Mammary epithelial cell (primary cell): ENCODE data around the gene PPP1R16B.

Experiments used
- EZH2 ChIP-seq: IDR thresholded peaks from 2 replicates; pipeline ENCODE4 v1.6.1; 2012; ENCODE audit warnings: low read length, inconsistent platforms, borderline replicate concordance
- TF ChIP-seq, protein P1 (sequence below), 2 donors: IDR thresholded peaks in 1 of 2; conservative IDR thresholded peaks in 1 of 2; 2 replicates each; pipeline ENCODE4 v1.5.1; 2011 to 2012; ENCODE audit warnings: inconsistent platforms in 2 of 2, low read length in 2 of 2, mild to moderate bottlenecking in 2 of 2, control low read depth in 1 of 2, low read depth in 1 of 2; ENCODE audit not compliant: insufficient read depth in 1 of 2; ENCODE audit errors: extremely low read depth in 1 of 2

DNA sequence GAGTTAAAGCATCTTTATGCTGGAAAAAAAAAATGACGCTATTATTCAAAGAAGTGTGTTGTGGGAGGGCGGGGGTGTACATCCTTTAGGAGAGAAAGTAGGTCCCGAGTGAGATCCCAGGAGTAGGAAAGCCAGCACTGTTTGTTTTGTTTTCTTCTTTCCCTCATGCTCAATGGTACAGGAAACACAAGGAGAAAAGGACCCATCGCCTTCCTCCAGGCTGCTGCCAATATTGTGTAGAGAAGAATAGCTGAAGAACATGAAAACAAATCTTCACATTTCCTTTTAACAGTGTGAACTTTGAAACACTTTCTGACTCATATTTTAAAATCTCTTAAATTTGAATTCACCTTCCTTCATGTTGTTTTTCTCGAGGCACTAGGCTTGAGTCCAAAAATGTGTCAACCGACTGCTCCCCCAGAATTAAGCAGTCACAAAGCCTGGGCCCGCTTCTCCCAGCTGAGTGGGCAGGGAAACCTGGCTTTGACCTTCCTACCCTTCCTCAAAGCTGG is 22.3 kb downstream of the PPP1R16B start:
- TF ChIP-seq, protein P1, sequence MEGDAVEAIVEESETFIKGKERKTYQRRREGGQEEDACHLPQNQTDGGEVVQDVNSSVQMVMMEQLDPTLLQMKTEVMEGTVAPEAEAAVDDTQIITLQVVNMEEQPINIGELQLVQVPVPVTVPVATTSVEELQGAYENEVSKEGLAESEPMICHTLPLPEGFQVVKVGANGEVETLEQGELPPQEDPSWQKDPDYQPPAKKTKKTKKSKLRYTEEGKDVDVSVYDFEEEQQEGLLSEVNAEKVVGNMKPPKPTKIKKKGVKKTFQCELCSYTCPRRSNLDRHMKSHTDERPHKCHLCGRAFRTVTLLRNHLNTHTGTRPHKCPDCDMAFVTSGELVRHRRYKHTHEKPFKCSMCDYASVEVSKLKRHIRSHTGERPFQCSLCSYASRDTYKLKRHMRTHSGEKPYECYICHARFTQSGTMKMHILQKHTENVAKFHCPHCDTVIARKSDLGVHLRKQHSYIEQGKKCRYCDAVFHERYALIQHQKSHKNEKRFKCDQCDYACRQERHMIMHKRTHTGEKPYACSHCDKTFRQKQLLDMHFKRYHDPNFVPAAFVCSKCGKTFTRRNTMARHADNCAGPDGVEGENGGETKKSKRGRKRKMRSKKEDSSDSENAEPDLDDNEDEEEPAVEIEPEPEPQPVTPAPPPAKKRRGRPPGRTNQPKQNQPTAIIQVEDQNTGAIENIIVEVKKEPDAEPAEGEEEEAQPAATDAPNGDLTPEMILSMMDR (conservative IDR thresholded peaks at IDR 0.05 in 1 of 2, IDR thresholded peaks at IDR 0.05 in 1 of 2; ENCODE audit: extremely low read depth in 1 of 2, insufficient read depth in 1 of 2, low read depth in 1 of 2, low read length in 2 of 2): no peak
- TF ChIP-seq EZH2: no peak
